Measurements from ENCODE around the gene CAPZA2. TPM values are rescaled to one million over a fixed set of nuclear protein-coding genes. Genes with fewer than 3 reads are reported as not detected.
A peak's percentile ranks its signal among the peaks of the same experiment; 100 is the strongest.

CAPZA2 gene
- total RNA-seq, 1 donor from 2014 or later: 147 TPM

GRCh38 chr7:116836911-116837310, 25.5 kb upstream of the CAPZA2 start:
- Mint-ChIP-seq H3K9me3 (no peaks in the 10 kb centered on the region), H3K4me1 (ENCODE audit: low read depth) (no peaks in the 10 kb centered on the region), H3K27me3 (ENCODE audit: low read depth) (peaks cover 24% of the 10 kb centered on the region), H3K36me3 (ENCODE audit: low read depth) (no peaks in the 10 kb centered on the region), H3K4me3 (ENCODE audit: low read depth) (no peak overlapping the region), H3K27ac (no peak overlapping the region)
- no peak for DNase-seq (ENCODE audit: low spot score)
- intact Hi-C loops (cut with micrococcal nuclease): no loop called here

GRCh38 chr7:116837586-116837985, 24.8 kb upstream of the CAPZA2 start:
- Mint-ChIP-seq H3K4me3 (ENCODE audit: low read depth) (no peak overlapping the region), H3K9me3 (no peaks in the 10 kb centered on the region), H3K27ac (no peak overlapping the region), H3K36me3 (ENCODE audit: low read depth) (no peaks in the 10 kb centered on the region), H3K27me3 (ENCODE audit: low read depth) (peaks cover 28% of the 10 kb centered on the region), H3K4me1 (ENCODE audit: low read depth) (no peaks in the 10 kb centered on the region)
- intact Hi-C loops (cut with micrococcal nuclease): no loop called here
- no peak for DNase-seq (ENCODE audit: low spot score)

GRCh38 chr7:116840256-116840655, 22.1 kb upstream of the CAPZA2 start:
- Mint-ChIP-seq H3K27ac (no peak overlapping the region), H3K9me3 (no peaks in the 10 kb centered on the region), H3K27me3 (ENCODE audit: low read depth) (peaks cover 38% of the 10 kb centered on the region), H3K36me3 (ENCODE audit: low read depth) (no peaks in the 10 kb centered on the region), H3K4me3 (ENCODE audit: low read depth) (no peak overlapping the region), H3K4me1 (ENCODE audit: low read depth) (peaks cover 8% of the 10 kb centered on the region)
- intact Hi-C loops (cut with micrococcal nuclease): no loop called here
- DNase-seq (ENCODE audit: low spot score): no peak

- peaks cover 45% of the 10 kb centered on the region for H3K27me3 Mint-ChIP-seq (ENCODE audit: low read depth)
- no peaks in the 10 kb centered on the region for H3K9me3 Mint-ChIP-seq
- no peak overlapping the region for H3K4me3 Mint-ChIP-seq (ENCODE audit: low read depth)
- H3K27ac Mint-ChIP-seq: no peak overlapping the region
- no peak for DNase-seq (ENCODE audit: low spot score)
- peaks cover 8% of the 10 kb centered on the region for H3K4me1 Mint-ChIP-seq (ENCODE audit: low read depth)
- no peaks in the 10 kb centered on the region for H3K36me3 Mint-ChIP-seq (ENCODE audit: low read depth)
- intact Hi-C loops (cut with micrococcal nuclease): no loop called here
Observed at GRCh38 chr7:116842371-116842770, 20.0 kb upstream of the CAPZA2 start.

GRCh38 chr7:116843378-116843777, 19.0 kb upstream of the CAPZA2 start:
- Mint-ChIP-seq H3K27ac (no peak overlapping the region), H3K36me3 (ENCODE audit: low read depth) (no peaks in the 10 kb centered on the region), H3K9me3 (no peaks in the 10 kb centered on the region), H3K4me3 (ENCODE audit: low read depth) (no peak overlapping the region), H3K27me3 (ENCODE audit: low read depth) (peaks cover 42% of the 10 kb centered on the region), H3K4me1 (ENCODE audit: low read depth) (peaks cover 8% of the 10 kb centered on the region)
- intact Hi-C loops (cut with micrococcal nuclease): no loop called here
- no peak for DNase-seq (ENCODE audit: low spot score)

- H3K27ac Mint-ChIP-seq: no peak overlapping the region
- H3K4me3 Mint-ChIP-seq (ENCODE audit: low read depth): no peak overlapping the region
- H3K27me3 Mint-ChIP-seq (ENCODE audit: low read depth): peaks cover 39% of the 10 kb centered on the region
- intact Hi-C loops (cut with micrococcal nuclease): no loop called here
- no peaks in the 10 kb centered on the region for H3K9me3 Mint-ChIP-seq
- no peak for DNase-seq (ENCODE audit: low spot score)
- no peaks in the 10 kb centered on the region for H3K4me1 Mint-ChIP-seq (ENCODE audit: low read depth)
- no peaks in the 10 kb centered on the region for H3K36me3 Mint-ChIP-seq (ENCODE audit: low read depth)
Observed at GRCh38 chr7:116851175-116851574, 11.2 kb upstream of the CAPZA2 start.

- intact Hi-C loops (cut with micrococcal nuclease): no loop called here
- H3K9me3 Mint-ChIP-seq: no peaks in the 10 kb centered on the region
- no peak overlapping the region for H3K4me3 Mint-ChIP-seq (ENCODE audit: low read depth)
- no peak for DNase-seq (ENCODE audit: low spot score)
- peaks cover 38% of the 10 kb centered on the region for H3K27me3 Mint-ChIP-seq (ENCODE audit: low read depth)
- H3K36me3 Mint-ChIP-seq (ENCODE audit: low read depth): no peaks in the 10 kb centered on the region
- H3K4me1 Mint-ChIP-seq (ENCODE audit: low read depth): no peaks in the 10 kb centered on the region
- H3K27ac Mint-ChIP-seq: no peak overlapping the region
Observed at GRCh38 chr7:116851671-116852070, 10.7 kb upstream of the CAPZA2 start.

- no peaks in the 10 kb centered on the region for H3K4me1 Mint-ChIP-seq (ENCODE audit: low read depth)
- no peak overlapping the region for H3K27ac Mint-ChIP-seq
- no peak for DNase-seq (ENCODE audit: low spot score)
- intact Hi-C loops (cut with micrococcal nuclease): no loop called here
- H3K36me3 Mint-ChIP-seq (ENCODE audit: low read depth): no peaks in the 10 kb centered on the region
- H3K27me3 Mint-ChIP-seq (ENCODE audit: low read depth): peaks cover 52% of the 10 kb centered on the region
- H3K4me3 Mint-ChIP-seq (ENCODE audit: low read depth): no peak overlapping the region
- no peaks in the 10 kb centered on the region for H3K9me3 Mint-ChIP-seq
Observed at GRCh38 chr7:116854132-116854531, 8.3 kb upstream of the CAPZA2 start.

GRCh38 chr7:116857052-116857451, 5.3 kb upstream of the CAPZA2 start:
- no peaks in the 10 kb centered on the region for H3K9me3 Mint-ChIP-seq
- intact Hi-C loops (cut with micrococcal nuclease): no loop called here
- no peaks in the 10 kb centered on the region for H3K36me3 Mint-ChIP-seq (ENCODE audit: low read depth)
- peaks cover 45% of the 10 kb centered on the region for H3K27me3 Mint-ChIP-seq (ENCODE audit: low read depth)
- H3K4me3 Mint-ChIP-seq (ENCODE audit: low read depth): no peak overlapping the region
- no peak for DNase-seq (ENCODE audit: low spot score)
- no peak overlapping the region for H3K27ac Mint-ChIP-seq
- peaks cover 7% of the 10 kb centered on the region for H3K4me1 Mint-ChIP-seq (ENCODE audit: low read depth)

- Mint-ChIP-seq H3K36me3 (ENCODE audit: low read depth) (peaks cover 11% of the 10 kb centered on the region), H3K27me3 (ENCODE audit: low read depth) (peaks cover 37% of the 10 kb centered on the region), H3K27ac (no peak overlapping the region), H3K4me1 (ENCODE audit: low read depth) (peaks cover 17% of the 10 kb centered on the region), H3K9me3 (no peaks in the 10 kb centered on the region), H3K4me3 (ENCODE audit: low read depth) (no peak overlapping the region)
- no peak for DNase-seq (ENCODE audit: low spot score)
- intact Hi-C loops (cut with micrococcal nuclease): no loop called here
Observed at GRCh38 chr7:116859323-116859722, 3.1 kb upstream of the CAPZA2 start.

GRCh38 chr7:116861717-116862116, 670 bp upstream of the CAPZA2 start:
- Mint-ChIP-seq H3K27ac (peak overlapping the region; percentile 54), H3K9me3 (no peaks in the 10 kb centered on the region), H3K27me3 (ENCODE audit: low read depth) (peaks cover 24% of the 10 kb centered on the region), H3K36me3 (ENCODE audit: low read depth) (peaks cover 15% of the 10 kb centered on the region), H3K4me3 (ENCODE audit: low read depth) (peak overlapping the region; percentile 62), H3K4me1 (ENCODE audit: low read depth) (peaks cover 25% of the 10 kb centered on the region)
- no peak for DNase-seq (ENCODE audit: low spot score)
- intact Hi-C loops (cut with micrococcal nuclease): loop anchor here (2.0 to 5.0 kb wide), 5 partner anchors 93 to 649 kb away; partner anchors contain the start of gene TES

- H3K36me3 Mint-ChIP-seq (ENCODE audit: low read depth): peaks cover 22% of the 10 kb centered on the region
- peaks cover 15% of the 10 kb centered on the region for H3K27me3 Mint-ChIP-seq (ENCODE audit: low read depth)
- H3K9me3 Mint-ChIP-seq: no peaks in the 10 kb centered on the region
- H3K4me1 Mint-ChIP-seq (ENCODE audit: low read depth): peaks cover 33% of the 10 kb centered on the region
- peak overlapping the region; percentile 96 for H3K4me3 Mint-ChIP-seq (ENCODE audit: low read depth)
- peak overlapping the region; percentile 95 for H3K27ac Mint-ChIP-seq
- intact Hi-C loops (cut with micrococcal nuclease): loop anchor here (1.0 to 5.0 kb wide), 6 partner anchors 11 to 651 kb away; partner anchors contain the start of gene TES
- no peak for DNase-seq (ENCODE audit: low spot score)
Observed at GRCh38 chr7:116862951-116863670, 724 bp downstream of the CAPZA2 start.

GRCh38 chr7:116863936-116864500, 1.6 kb downstream of the CAPZA2 start:
- peak overlapping the region; percentile 96 for H3K4me3 Mint-ChIP-seq (ENCODE audit: low read depth)

More at GRCh38 chr7:116863936-116864500, 1.6 kb downstream of the CAPZA2 start:
- intact Hi-C loops (cut with micrococcal nuclease): loop anchor here (1.0 to 5.0 kb wide), 6 partner anchors 10 to 652 kb away; partner anchors contain the start of gene TES
- Mint-ChIP-seq H3K27ac (peak overlapping the region; percentile 95), H3K4me1 (ENCODE audit: low read depth) (peaks cover 34% of the 10 kb centered on the region), H3K36me3 (ENCODE audit: low read depth) (peaks cover 22% of the 10 kb centered on the region), H3K27me3 (ENCODE audit: low read depth) (peaks cover 10% of the 10 kb centered on the region), H3K9me3 (no peaks in the 10 kb centered on the region)
- DNase-seq (ENCODE audit: low spot score): no peak
